Nephron (organoid): Measurements from ENCODE around the gene ZBED2.

ENCODE experiments used
- H3K27ac Mint-ChIP-seq, 3 experiments: 2 replicates each; pipeline ENCODE4 v1.8.0; 2020; ENCODE audit warnings: mixed read lengths in 3 of 3, mild to moderate bottlenecking in 2 of 3, moderate library complexity in 1 of 3
- H3K27me3 Mint-ChIP-seq: 2 replicates; pipeline ENCODE4 v1.8.0; 2021; ENCODE audit warnings: low read depth, mild to moderate bottlenecking, moderate library complexity, mixed read lengths
- H3K36me3 Mint-ChIP-seq: 2 replicates; pipeline ENCODE4 v1.8.0; 2020; ENCODE audit warnings: low read depth, mixed read lengths
- H3K4me1 Mint-ChIP-seq: 2 replicates; pipeline ENCODE4 v1.8.0; 2020; ENCODE audit warnings: mixed read lengths
- H3K4me3 Mint-ChIP-seq, 3 experiments: 2 replicates each; pipeline ENCODE4 v1.8.0; 2020; ENCODE audit warnings: mild to moderate bottlenecking in 3 of 3, mixed read lengths in 3 of 3, moderate library complexity in 2 of 3
- H3K9me3 Mint-ChIP-seq: 2 replicates; pipeline ENCODE4 v1.8.0; 2020; ENCODE audit warnings: mixed read lengths
- CTCF ChIP-seq, 3 experiments: fragments of 200-600 bp; sonication (generic); IDR thresholded peaks; one replicate each; pipeline ENCODE4 v1.5.0; 2021; ENCODE audit warnings: antibody characterized with exemption in 3 of 3; ENCODE audit not compliant: unreplicated experiment in 3 of 3

ZBED2 gene

GRCh38 chr3:111607240-111607920, 12.2 kb upstream of the ZBED2 start:
- Mint-ChIP-seq H3K4me1 (no peaks in the 10 kb centered on the region), H3K4me3 (no peak overlapping the region), H3K9me3 (no peaks in the 10 kb centered on the region), H3K27me3 (no peaks in the 10 kb centered on the region), H3K36me3 (no peaks in the 10 kb centered on the region), H3K27ac (no peak overlapping the region)
- TF ChIP-seq CTCF (IDR thresholded peaks at IDR 0.05; ENCODE audit: unreplicated experiment in 3 of 3), result no peak

GRCh38 chr3:111605493-111605892, 10.3 kb upstream of the ZBED2 start:
- Mint-ChIP-seq H3K36me3 (no peaks in the 10 kb centered on the region), H3K4me1 (no peaks in the 10 kb centered on the region), H3K4me3 (no peak overlapping the region), H3K27ac (no peak overlapping the region), H3K9me3 (no peaks in the 10 kb centered on the region), H3K27me3 (no peaks in the 10 kb centered on the region)
- TF ChIP-seq CTCF (IDR thresholded peaks at IDR 0.05; ENCODE audit: unreplicated experiment in 3 of 3), result no peak

GRCh38 chr3:111605018-111605417, 9.9 kb upstream of the ZBED2 start:
- Mint-ChIP-seq H3K4me1 (no peaks in the 10 kb centered on the region), H3K27me3 (no peaks in the 10 kb centered on the region), H3K36me3 (no peaks in the 10 kb centered on the region), H3K4me3 (no peak overlapping the region), H3K27ac (no peak overlapping the region), H3K9me3 (no peaks in the 10 kb centered on the region)
- no peak for TF ChIP-seq CTCF (IDR thresholded peaks at IDR 0.05; ENCODE audit: unreplicated experiment in 3 of 3)

- Mint-ChIP-seq H3K4me3 (no peak overlapping the region), H3K27ac (no peak overlapping the region), H3K36me3 (no peaks in the 10 kb centered on the region), H3K27me3 (no peaks in the 10 kb centered on the region), H3K4me1 (no peaks in the 10 kb centered on the region), H3K9me3 (no peaks in the 10 kb centered on the region)
- TF ChIP-seq CTCF (IDR thresholded peaks at IDR 0.05; ENCODE audit: unreplicated experiment in 3 of 3), result no peak
Observed at GRCh38 chr3:111604119-111604518, 9.0 kb upstream of the ZBED2 start.

- Mint-ChIP-seq H3K4me3 (no peak overlapping the region), H3K36me3 (no peaks in the 10 kb centered on the region), H3K27me3 (no peaks in the 10 kb centered on the region), H3K27ac (no peak overlapping the region), H3K4me1 (no peaks in the 10 kb centered on the region), H3K9me3 (no peaks in the 10 kb centered on the region)
- TF ChIP-seq CTCF (IDR thresholded peaks at IDR 0.05; ENCODE audit: unreplicated experiment in 3 of 3), result no peak
Observed at GRCh38 chr3:111603679-111604078, 8.5 kb upstream of the ZBED2 start.

GRCh38 chr3:111601810-111602209, 6.7 kb upstream of the ZBED2 start:
- Mint-ChIP-seq H3K4me3 (no peak overlapping the region), H3K9me3 (no peaks in the 10 kb centered on the region), H3K27ac (no peak overlapping the region), H3K27me3 (no peaks in the 10 kb centered on the region), H3K36me3 (no peaks in the 10 kb centered on the region), H3K4me1 (no peaks in the 10 kb centered on the region)
- no peak for TF ChIP-seq CTCF (IDR thresholded peaks at IDR 0.05; ENCODE audit: unreplicated experiment in 3 of 3)
